Neuronal stem cell (in vitro differentiated cells): ENCODE measurements around the gene DLG5.
"Not testable (repeated sequence)": the region's sequence is repeated elsewhere in the genome, so short reads cannot be mapped to it uniquely, and the experiment has no call there.

Experiments used
- DNase-seq: peaks from one replicate; pipeline ENCODE4 v3.0.0-alpha.2; 2013; ENCODE audit warnings: low spot score
- H2AFZ ChIP-seq: one replicate; pipeline ENCODE4 v1.6.1; 2013; ENCODE audit warnings: mild to moderate bottlenecking, low read length, inconsistent platforms
- H2AK5ac ChIP-seq: 2 replicates; pipeline ENCODE4 v1.6.1; 2013; ENCODE audit warnings: low read depth, mild to moderate bottlenecking, inconsistent platforms, low read length, moderate library complexity, mixed read lengths
- H2BK120ac ChIP-seq: 2 replicates; pipeline ENCODE4 v1.6.1; 2013; ENCODE audit warnings: low read depth, mild to moderate bottlenecking, inconsistent platforms, low read length, moderate library complexity, mixed read lengths
- H2BK12ac ChIP-seq: one replicate; pipeline ENCODE4 v1.6.1; 2013; ENCODE audit warnings: low read length, inconsistent platforms
- H2BK15ac ChIP-seq: 2 replicates; pipeline ENCODE4 v1.6.1; 2013; ENCODE audit warnings: mild to moderate bottlenecking, low read length, inconsistent platforms, mixed read lengths
- H2BK5ac ChIP-seq: one replicate; pipeline ENCODE4 v1.6.1; 2013; ENCODE audit warnings: inconsistent platforms, mild to moderate bottlenecking, low read length, moderate library complexity
- H3K14ac ChIP-seq: one replicate; pipeline ENCODE4 v1.6.1; 2013; ENCODE audit warnings: low read length, inconsistent platforms
- H3K18ac ChIP-seq: 2 replicates; pipeline ENCODE4 v1.6.1; 2013; ENCODE audit warnings: low read length, inconsistent platforms
- H3K23ac ChIP-seq: 2 replicates; pipeline ENCODE4 v1.6.1; 2013; ENCODE audit warnings: low read depth, mild to moderate bottlenecking, mixed read lengths, low read length, inconsistent platforms; ENCODE audit not compliant: poor library complexity
- H3K27ac ChIP-seq: replicated peaks from 3 replicates; pipeline ENCODE4 v1.5.1; 2013; ENCODE audit warnings: low read length, inconsistent platforms
- H3K27me3 ChIP-seq, 3 experiments: 2 replicates each; pipeline ENCODE4 v1.6.1; 2013; ENCODE audit warnings: low read length in 3 of 3, mild to moderate bottlenecking in 2 of 3, inconsistent platforms in 1 of 3, low read depth in 1 of 3, mixed read lengths in 1 of 3, moderate library complexity in 1 of 3; ENCODE audit not compliant: control insufficient read depth in 3 of 3, insufficient read depth in 3 of 3
- H3K36me3 ChIP-seq, 2 donors: replicated peaks in 1 of 2; 2 replicates each; pipeline ENCODE4 v1.6.1; 2013; ENCODE audit warnings: low read length in 2 of 2; ENCODE audit not compliant: control insufficient read depth in 2 of 2, insufficient read depth in 2 of 2
- H3K4ac ChIP-seq: 2 replicates; pipeline ENCODE4 v1.6.1; 2013; ENCODE audit warnings: inconsistent platforms, mild to moderate bottlenecking, low read length, moderate library complexity
- H3K4me1 ChIP-seq, 2 donors: 1 replicate in 1 of 2; 2 replicates in 1 of 2; pipeline ENCODE4 v1.6.1; 2013; ENCODE audit warnings: low read length in 2 of 2, low read depth in 1 of 2; ENCODE audit not compliant: control insufficient read depth in 2 of 2, insufficient read depth in 1 of 2
- H3K4me2 ChIP-seq: one replicate; pipeline ENCODE4 v1.6.1; 2013; ENCODE audit warnings: mild to moderate bottlenecking, low read length, inconsistent platforms; ENCODE audit not compliant: insufficient read depth, poor library complexity, severe bottlenecking
- H3K4me3 ChIP-seq, 2 donors: 2 replicates each; pipeline ENCODE4 v1.5.1; 2013; ENCODE audit warnings: low read length in 2 of 2, mild to moderate bottlenecking in 2 of 2, inconsistent platforms in 1 of 2, moderate library complexity in 1 of 2
- H3K79me1 ChIP-seq: one replicate; pipeline ENCODE4 v1.6.1; 2013; ENCODE audit warnings: low read depth, mild to moderate bottlenecking, inconsistent platforms, low read length, moderate library complexity
- H3K9ac ChIP-seq: one replicate; pipeline ENCODE4 v1.6.1; 2013; ENCODE audit warnings: mild to moderate bottlenecking, low read depth, low read length, inconsistent platforms; ENCODE audit not compliant: poor library complexity
- H3K9me3 ChIP-seq, 2 donors: replicated peaks in 1 of 2; 2 replicates each; pipeline versions ENCODE3 to v1.6.1; 2013; ENCODE audit warnings: low read length in 2 of 2, mild to moderate bottlenecking in 2 of 2, inconsistent platforms in 1 of 2, low read depth in 1 of 2, mixed read lengths in 1 of 2, moderate library complexity in 1 of 2; ENCODE audit not compliant: control insufficient read depth in 2 of 2, insufficient read depth in 1 of 2
- H4K8ac ChIP-seq: one replicate; pipeline ENCODE4 v1.6.1; 2013; ENCODE audit warnings: low read depth, mild to moderate bottlenecking, inconsistent platforms, low read length, moderate library complexity
- H4K91ac ChIP-seq: one replicate; pipeline ENCODE4 v1.6.1; 2013; ENCODE audit warnings: low read length, low read depth, mild to moderate bottlenecking, inconsistent platforms; ENCODE audit not compliant: poor library complexity
- WGBS, 2 donors: extraction: QIAGEN DNeasy Blood & Tissue Kit; methylation state at CpG; one replicate each; pipeline ENCODE4 v1.1.7; 2013; ENCODE audit warnings: missing lambda C conversion rate in 2 of 2, mixed read lengths in 1 of 2; ENCODE audit not compliant: insufficient read length in 2 of 2, insufficient replicate concordance in 1 of 2; ENCODE audit errors: extremely low coverage in 2 of 2; 5-methylcytosine and 5-hydroxymethylcytosine counted together

Gene DLG5

DNA sequence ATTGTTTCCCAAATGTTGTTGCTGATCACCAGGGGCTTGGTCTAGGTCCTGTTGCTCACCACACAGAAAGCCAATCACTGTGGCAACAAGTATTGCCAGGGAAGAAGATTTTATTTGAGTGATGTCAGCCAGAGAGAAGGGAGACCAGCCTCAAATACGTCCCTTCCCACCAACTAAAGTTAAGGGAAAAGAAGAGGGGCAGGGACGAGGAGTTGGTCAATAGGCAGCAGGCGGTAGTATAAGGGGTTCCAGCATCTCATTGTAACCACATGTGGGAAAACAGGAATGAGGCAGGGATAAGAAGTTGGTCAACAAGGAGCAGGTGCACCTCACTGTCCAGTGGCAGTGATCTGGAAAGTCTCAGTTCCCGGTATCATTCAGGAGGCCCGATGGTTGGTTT, 150.1 kb downstream of the DLG5 start:
- Histone ChIP-seq H3K9me3 (peaks cover 2 to 7% of the 10 kb centered on the region in 2 donors), H3K27me3 (no peaks in the 10 kb centered on the region), H3K4ac (no peak overlapping the region), H4K91ac (no peak overlapping the region), H3K4me1 (no peaks in the 10 kb centered on the region), H3K14ac (no peak overlapping the region), H3K79me1 (no peaks in the 10 kb centered on the region), H3K36me3 (peaks cover 2 to 20% of the 10 kb centered on the region in 2 donors), H3K4me2 (no peak overlapping the region), H3K27ac (no peak overlapping the region), H2AK5ac (no peak overlapping the region), H4K8ac (no peak overlapping the region), H3K18ac (no peak overlapping the region), H3K9ac (no peak overlapping the region), H2BK15ac (no peak overlapping the region), H2AFZ (no peak overlapping the region), H3K4me3 (no peak overlapping the region), H2BK120ac (no peak overlapping the region), H2BK12ac (no peak overlapping the region), H3K23ac (no peak overlapping the region), H2BK5ac (no peak overlapping the region)
- WGBS, 2 donors, result no CpG with 5 or more reads among the region's 5 CpGs
- DNase-seq, result no peak

DNA sequence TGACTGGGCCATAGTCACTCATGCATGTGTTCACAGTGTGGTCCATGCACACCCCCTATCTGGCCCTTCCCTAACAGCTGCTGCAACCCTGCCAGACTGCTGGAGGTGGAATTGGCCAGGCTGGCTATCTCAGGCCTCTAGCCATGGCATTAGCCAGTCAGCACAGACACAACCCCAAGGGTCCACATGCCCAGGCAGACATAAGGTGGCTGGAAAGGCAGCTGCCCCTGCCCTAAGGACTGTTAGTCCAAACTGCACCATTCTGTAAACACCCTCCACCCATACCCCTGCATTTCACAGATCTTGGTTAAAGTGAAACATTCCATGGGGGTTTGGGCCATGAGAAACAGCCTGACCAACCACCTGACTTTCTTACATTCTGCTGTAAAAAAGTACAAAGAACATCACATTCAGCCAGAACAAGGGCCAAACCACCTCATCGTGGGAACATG, 151.6 kb downstream of the DLG5 start:
- Histone ChIP-seq H3K4me2 (no peak overlapping the region), H3K4me1 (no peaks in the 10 kb centered on the region), H3K27ac (no peak overlapping the region), H3K14ac (no peak overlapping the region), H2BK12ac (no peak overlapping the region), H3K27me3 (no peaks in the 10 kb centered on the region), H3K9me3 (peaks cover 2 to 7% of the 10 kb centered on the region in 2 donors), H2BK120ac (no peak overlapping the region), H3K4me3 (no peak overlapping the region), H3K4ac (no peak overlapping the region), H3K18ac (peak overlapping the region; percentile 7), H3K79me1 (no peaks in the 10 kb centered on the region), H2BK15ac (no peak overlapping the region), H3K23ac (no peak overlapping the region), H3K36me3 (peaks cover 0 to 5% of the 10 kb centered on the region in 2 donors), H4K91ac (no peak overlapping the region), H2BK5ac (no peak overlapping the region), H3K9ac (no peak overlapping the region), H4K8ac (no peak overlapping the region), H2AK5ac (no peak overlapping the region), H2AFZ (no peak overlapping the region)
- DNase-seq, result no peak
- WGBS, 2 donors, result no CpG with 5 or more reads among the region's 1 CpG

GRCh38 chr10:77773631-77774426, 152.7 kb downstream of the DLG5 start:
- H3K79me1 ChIP-seq, result no peaks in the 10 kb centered on the region
- H3K9me3 ChIP-seq, result peaks cover 2 to 7% of the 10 kb centered on the region in 2 donors
- no peak overlapping the region for H2AFZ ChIP-seq
- H3K4me2 ChIP-seq, result no peak overlapping the region
- no peak overlapping the region for H3K18ac ChIP-seq
- no peak for DNase-seq
- H3K14ac ChIP-seq, result no peak overlapping the region
- no peaks in the 10 kb centered on the region for H3K4me1 ChIP-seq
- no peak overlapping the region for H4K8ac ChIP-seq
- no peak overlapping the region for H2BK120ac ChIP-seq
- H3K4me3 ChIP-seq, result no peak overlapping the region
- H3K27me3 ChIP-seq, result no peaks in the 10 kb centered on the region
- no peak overlapping the region for H2BK5ac ChIP-seq
- H4K91ac ChIP-seq, result no peak overlapping the region
- H2BK12ac ChIP-seq, result no peak overlapping the region
- no peak overlapping the region for H3K4ac ChIP-seq
- no peak overlapping the region for H3K9ac ChIP-seq
- H2AK5ac ChIP-seq, result no peak overlapping the region
- no CpG with 5 or more reads among the region's 12 CpGs for WGBS, 2 donors
- H2BK15ac ChIP-seq, result no peak overlapping the region
- H3K36me3 ChIP-seq, result no peaks in the 10 kb centered on the region
- no peak overlapping the region for H3K23ac ChIP-seq
- no peak overlapping the region for H3K27ac ChIP-seq

- not testable (repeated sequence) for H2BK120ac ChIP-seq, H3K4ac ChIP-seq, H2BK5ac ChIP-seq, H2AK5ac ChIP-seq, H2BK15ac ChIP-seq, H3K9me3 ChIP-seq, H3K27ac ChIP-seq, H3K23ac ChIP-seq, DNase-seq, H3K4me3 ChIP-seq, H3K4me1 ChIP-seq, H4K8ac ChIP-seq, H3K9ac ChIP-seq, H4K91ac ChIP-seq, H3K27me3 ChIP-seq, H3K79me1 ChIP-seq, H3K4me2 ChIP-seq, H3K36me3 ChIP-seq, H3K18ac ChIP-seq, H3K14ac ChIP-seq, H2BK12ac ChIP-seq, H2AFZ ChIP-seq
- no CpG with 5 or more reads among the region's 17 CpGs for WGBS, 2 donors
These were observed 153.5 kb downstream of the DLG5 start for GRCh38 chr10:77772852-77773600.
